Measurements from ENCODE around the gene TRRAP. TPM values are rescaled to one million over a fixed set of nuclear protein-coding genes. Genes with fewer than 3 reads are reported as not detected.
"Not testable (repeated sequence)": the region's sequence is repeated elsewhere in the genome, so short reads cannot be mapped to it uniquely, and the experiment has no call there.

The TRRAP gene
- polyA plus RNA-seq (ENCODE audit: insufficient read depth in 1 of 5, insufficient read length in 5 of 5, low replicate concordance in 1 of 5) = 10 to 100 TPM; 29.4 to 41.1 (median 31.4) TPM
- long read RNA-seq, donor 1 = 0 reads
- long read RNA-seq, donor 2 = 0 reads
- long read RNA-seq, donor 3, partial matches to known transcripts = 22 of 22 reads
- long read RNA-seq, donor 3, other reads (novel, unspliced or antisense) = 0 of 22 reads
- long read RNA-seq, donor 4, partial matches to known transcripts = 6 of 6 reads
- long read RNA-seq, donor 4, other reads (novel, unspliced or antisense) = 0 of 6 reads
- long read RNA-seq, donor 5, partial matches to known transcripts = 11 of 11 reads
- long read RNA-seq, donor 5, other reads (novel, unspliced or antisense) = 0 of 11 reads
- long read RNA-seq, donor 6, partial matches to known transcripts = 27 of 27 reads
- long read RNA-seq, donor 6, other reads (novel, unspliced or antisense) = 0 of 27 reads
- long read RNA-seq, donor 7, partial matches to known transcripts = 49 of 49 reads
- long read RNA-seq, donor 7, other reads (novel, unspliced or antisense) = 0 of 49 reads
- long read RNA-seq, donor 8 = 0 reads

DNA sequence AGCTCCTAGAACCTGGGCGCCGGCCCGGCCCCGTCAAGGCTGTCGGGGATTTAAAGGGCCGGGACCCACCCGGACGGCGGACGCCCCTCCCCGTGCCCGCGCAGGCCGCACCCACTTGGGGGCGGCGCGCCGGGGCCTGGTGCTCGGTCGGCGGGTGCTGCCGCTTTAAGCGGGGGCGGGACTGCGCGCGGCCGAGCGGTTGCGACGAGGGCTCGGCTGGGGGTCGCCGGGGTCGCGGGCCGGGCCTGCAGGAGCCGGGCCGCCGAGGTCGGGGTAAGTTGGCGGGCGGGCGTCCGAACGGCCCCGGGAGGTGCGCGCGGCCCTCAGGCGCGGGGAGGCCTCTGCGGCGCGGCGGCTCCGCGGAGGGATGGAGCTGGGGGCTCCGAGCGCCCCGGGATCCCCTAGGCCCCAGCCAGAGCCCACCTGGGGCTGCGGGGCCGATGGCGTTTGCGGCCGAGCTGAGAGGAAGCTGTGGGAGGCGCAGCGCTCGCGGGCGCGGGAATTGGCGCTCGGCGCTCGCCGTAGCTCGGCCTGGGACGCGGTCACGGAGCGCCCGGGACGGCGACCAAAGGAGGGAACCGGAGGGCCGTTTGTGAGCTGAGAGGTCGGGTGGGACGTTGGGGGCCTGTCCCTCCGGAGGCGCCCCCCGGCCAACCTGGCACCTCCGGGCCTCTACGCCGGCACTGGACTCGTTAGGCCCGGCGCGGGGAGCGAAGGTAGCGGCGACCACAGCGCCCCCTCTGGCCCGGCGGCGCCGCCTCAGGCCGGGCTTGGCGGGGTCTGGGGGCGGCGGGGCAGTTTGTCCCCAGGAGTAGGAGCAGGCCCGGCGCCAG is at the start of gene TRRAP:
TSS of gene TRRAP (plus strand) at position 168 of the 833 bp plus-strand sequence. CDS start 2,619 bp downstream, outside the sequence.
- peak; percentile 65 to 75 for DNase-seq

DNA sequence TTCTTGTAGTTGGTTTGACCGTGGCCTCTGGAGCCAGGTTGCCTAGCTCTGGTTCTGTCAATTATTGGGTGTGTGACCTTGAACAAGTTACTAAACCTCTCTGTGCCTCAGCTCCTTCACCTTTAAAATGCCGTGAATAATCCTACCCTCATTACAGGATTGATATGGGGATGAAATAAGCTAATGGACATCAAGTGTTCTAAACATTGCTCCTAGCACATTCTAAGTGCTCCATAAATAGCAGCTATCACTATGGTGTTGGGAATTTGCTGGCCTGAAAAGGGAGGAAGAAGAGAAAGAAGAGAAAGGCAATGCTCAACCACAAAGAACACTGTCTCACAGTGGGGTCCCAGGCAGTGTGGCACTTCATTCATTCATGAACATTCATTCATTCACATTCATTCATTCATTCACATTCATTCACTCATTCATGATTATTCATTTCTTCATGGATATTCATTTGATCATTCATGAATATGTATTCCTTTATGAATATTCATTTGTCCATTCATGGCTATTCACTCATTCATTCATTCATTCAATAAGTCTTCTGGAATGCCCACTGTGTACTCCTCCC is 47.3 kb upstream of the TRRAP start:
- no peak for DNase-seq

DNA sequence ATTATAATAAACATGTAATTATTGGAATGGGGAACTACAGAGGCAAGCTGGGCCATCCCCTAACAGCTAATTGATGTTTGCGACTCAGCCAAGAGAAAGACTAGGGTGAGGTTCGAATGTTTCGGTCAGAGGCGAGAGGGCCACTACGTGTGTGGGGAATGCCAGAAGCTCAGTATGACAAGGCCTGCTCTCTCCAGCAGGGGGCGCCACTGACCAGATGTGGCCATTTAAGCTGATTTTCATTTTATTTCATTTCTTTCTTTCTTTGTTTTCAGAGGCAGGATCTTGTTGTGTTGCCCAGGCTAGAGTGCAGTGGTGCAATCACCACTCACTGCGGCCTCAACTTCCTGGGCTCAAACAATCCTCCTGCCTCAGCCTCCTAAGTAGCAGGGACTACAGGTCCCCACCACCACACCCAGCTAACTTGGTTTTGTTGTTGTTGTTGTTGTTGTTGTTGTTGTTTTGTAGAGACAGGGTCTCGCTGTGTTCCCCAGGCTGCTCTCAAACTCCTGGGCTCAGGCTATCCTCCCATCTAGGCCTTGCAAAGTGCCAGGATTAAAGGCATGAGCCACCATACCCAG is 46.6 kb upstream of the TRRAP start:
- DNase-seq = no peak

DNA sequence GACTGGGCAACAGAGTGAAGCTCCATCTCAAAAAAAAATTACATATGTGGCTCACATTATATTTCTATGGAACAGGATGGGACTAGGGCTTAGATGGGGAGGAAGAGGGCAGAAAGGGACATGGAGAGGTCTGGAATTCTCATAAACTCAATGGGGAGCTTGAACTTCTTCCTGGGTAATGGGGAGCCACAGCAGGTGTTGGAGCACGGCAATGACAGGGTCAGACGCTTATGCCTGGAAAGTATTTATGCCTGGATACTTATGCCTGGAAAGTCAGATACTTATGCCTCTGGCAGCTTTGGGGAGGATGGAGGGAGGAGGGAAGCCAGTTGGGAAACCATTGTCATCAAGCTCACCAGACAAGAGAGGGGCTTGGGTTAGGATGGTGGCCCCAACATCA is 45.3 kb upstream of the TRRAP start:
- DNase-seq = no peak

DNA sequence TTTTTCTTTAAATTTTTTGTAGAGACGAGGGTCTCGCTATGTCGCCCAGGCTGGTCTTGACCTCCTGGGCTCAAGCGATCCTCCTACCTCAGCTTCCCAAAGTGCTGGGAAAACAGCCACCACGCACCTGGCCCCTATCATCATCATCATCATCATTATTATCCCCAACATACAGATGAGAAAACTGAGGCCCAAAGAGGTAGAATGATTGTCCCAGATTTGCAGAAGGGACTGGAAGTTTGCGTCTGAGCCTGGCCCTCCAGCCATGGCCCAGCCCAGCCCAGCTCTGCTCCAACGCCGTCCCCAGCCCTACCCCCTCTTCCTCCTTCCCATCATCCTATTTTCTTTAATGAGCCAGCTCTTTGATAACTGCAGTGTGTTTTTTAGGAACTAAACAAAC is 43.4 kb upstream of the TRRAP start:
- DNase-seq = no peak

DNA sequence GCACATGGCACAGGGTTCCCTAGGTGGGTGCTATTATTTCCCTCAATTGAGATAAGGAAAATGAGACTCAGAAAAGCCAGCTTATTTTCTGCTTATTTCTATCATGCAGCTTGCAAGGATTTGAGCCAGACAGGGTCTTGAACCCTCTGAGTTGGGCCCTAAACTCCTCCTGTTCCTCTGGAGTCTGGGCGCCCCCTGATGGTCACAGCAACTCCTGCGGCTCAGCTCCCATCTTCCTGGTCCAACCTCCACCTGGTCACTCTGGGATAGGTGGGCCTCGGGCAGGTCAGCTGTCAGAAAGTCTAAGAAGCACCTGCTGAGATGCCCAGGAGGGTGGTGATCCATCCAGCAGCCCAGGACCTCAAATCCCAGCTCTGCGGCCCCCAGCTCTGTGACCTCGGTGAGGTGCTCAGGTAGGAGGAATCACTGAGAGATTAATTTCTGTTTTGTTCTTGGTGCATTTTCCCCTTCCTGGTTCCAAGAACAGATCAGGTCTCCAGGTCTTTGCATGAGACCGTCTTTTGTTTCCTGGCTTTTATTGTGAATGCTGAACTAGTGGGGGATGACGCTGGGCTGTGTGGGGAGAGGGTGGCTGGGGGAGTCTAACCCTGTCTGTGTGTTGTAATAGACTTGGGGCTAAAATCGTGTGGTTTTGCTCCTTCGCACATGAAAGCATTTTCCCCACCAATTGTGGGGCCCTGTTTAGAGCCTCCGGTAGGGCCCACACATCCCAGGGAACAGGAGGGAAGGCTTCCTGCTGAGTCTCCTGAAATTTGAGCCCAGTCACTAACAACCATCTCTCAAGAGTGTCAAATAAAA is 41.3 kb upstream of the TRRAP start:
- no peak for DNase-seq

DNA sequence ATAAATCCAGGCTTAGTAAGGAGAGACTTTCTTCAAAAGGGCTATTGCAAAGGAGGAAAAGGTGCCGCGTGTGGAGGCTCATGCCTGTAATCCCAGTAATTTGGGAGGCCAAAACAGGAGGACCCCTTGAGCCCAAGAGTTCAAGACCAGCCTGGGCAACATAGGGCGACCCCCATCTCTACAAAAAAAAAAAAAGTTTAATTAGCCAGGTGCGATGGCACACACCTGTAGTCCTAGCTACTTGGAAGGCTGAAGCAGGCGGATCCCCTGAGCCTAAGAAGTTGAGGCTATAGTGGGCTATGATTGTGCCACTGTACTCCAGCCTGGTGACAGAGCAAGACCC is 40.7 kb upstream of the TRRAP start:
- DNase-seq = no peak

DNA sequence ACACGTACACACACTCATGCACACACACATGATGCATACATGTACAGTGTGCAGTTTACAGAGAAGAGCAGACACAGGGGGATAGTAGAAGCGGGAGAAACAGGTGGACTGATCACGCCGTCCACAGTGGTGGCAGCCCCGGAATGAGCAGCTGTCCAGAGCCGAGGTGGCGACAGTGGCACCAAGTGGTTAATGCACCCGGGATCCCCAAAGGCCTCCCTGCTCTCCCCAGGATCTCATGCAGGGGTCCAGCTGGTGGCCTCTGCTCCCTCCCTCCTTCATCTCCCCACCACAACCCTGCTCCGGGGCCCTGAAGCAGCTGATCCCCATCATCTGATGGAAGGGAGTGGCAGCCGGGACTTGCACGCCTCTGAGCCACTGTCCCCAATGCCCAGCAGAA is 38.2 kb upstream of the TRRAP start:
- DNase-seq = no peak

DNA sequence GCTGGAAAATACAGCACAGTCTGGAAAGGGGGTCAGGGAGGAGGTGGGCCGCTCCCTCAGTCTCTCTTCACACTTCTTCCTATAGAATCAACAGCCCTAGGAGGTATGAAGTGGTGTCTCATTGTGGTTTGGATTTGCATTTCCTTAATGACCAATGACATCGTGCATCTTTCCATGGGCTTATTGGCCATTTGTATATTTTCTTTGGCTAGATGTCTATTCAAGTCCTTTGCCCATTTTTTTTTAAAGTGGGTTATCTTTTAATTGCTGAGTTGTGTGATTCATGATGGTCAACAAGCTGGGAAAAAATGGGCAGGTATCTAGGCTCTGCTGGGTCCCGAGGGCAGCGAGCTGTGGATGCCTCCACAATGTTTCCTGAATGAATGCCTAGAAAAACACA is 37.6 kb upstream of the TRRAP start:
- no peak for DNase-seq

DNA sequence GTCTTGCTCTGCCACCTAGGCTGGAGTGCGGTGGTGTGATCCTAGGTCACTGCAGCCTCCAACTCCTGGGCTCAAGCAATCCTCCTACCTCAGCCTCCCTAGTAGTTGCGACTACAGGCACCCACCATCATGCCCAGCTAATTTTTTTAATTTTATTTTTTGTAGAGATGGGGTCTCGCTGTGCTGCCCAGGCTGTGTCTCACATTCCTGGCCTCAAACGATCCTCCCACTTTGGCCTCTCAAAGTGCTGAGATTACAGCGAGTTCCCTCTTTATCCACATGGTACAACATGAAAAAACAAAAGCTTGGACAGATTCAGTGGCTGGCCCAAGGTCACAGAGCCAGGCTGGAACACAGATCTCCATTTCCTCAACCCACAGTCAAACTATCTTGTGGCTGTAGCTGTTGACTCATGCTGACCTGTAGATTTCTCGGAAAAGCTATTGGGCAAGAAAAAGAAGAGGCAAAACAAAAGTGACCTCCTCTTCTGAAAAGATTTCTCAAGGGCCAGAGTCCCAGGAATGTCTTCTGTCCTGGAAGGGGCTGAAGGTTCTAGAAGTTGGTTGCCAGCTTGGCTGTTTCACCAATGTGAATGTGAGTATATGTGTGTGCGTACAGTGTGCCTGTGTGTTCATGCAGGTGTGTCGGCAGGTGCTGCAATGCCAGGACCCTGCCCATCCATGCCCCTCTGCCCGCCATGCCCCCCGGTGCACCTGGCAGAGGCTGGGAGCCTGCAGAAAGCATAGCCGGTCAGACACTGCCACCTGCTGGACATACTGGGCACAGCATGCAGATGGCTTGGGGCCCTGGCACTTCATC is 36.9 kb upstream of the TRRAP start:
- DNase-seq = peak; percentile 12 to 29

DNA sequence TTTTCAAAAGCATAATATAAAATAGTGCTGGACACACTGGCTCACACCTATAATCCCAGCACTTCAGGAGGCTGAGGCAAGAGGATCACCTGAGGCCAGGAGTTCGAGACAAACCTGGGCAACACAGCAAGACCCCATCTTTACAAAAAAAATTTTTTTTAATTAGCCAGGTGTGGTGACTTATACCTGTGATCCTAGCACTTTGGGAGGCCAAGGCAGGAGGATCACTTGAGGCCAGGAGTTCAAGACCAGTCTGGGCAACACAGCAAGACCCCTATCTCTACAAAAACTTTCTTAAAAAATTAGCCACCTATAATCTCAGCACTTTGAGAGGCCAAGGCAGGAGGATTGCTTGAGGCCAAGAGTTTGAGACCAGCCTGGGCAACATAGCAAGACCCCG is 35.8 kb upstream of the TRRAP start:
- not testable (repeated sequence) for DNase-seq

DNA sequence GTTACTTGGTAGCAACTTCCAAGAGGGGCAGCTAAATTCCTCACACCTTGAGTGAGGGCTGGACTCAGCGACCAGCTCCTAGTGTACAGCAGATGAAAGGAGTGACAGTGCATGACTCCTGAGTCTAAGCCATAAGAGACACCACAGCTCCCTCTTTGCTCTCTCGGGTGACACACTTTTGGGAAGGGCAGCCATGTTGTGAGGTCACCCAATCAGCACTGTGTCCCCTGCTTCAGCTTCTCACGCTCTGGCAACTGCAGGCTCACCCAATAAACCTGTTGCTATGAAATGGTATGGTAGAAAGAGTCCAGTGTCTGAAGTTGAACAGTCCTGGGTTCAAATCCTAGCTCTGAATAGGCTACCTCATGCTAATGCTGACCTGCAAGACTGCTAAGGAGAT is 29.4 kb upstream of the TRRAP start:
- DNase-seq = no peak

DNA sequence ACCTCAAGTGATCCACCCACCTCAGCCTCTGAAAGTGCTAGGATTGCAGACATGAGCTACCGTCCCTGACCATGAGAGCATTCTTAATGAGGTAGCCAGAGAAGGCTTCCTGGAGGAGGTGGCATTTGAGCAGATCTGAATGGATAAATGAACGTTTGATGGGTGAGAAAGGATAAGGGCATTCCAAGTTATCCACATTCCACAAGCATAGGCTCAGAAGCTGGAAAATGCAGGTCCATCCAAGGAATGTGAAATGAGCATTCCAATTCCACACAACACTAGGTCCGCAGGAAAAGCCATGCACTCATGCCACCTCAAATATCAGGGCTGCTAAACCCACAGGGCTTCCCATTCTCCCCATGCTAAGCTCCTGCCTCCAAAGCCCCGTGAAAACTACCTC is 25.5 kb upstream of the TRRAP start:
- DNase-seq = no peak

DNA sequence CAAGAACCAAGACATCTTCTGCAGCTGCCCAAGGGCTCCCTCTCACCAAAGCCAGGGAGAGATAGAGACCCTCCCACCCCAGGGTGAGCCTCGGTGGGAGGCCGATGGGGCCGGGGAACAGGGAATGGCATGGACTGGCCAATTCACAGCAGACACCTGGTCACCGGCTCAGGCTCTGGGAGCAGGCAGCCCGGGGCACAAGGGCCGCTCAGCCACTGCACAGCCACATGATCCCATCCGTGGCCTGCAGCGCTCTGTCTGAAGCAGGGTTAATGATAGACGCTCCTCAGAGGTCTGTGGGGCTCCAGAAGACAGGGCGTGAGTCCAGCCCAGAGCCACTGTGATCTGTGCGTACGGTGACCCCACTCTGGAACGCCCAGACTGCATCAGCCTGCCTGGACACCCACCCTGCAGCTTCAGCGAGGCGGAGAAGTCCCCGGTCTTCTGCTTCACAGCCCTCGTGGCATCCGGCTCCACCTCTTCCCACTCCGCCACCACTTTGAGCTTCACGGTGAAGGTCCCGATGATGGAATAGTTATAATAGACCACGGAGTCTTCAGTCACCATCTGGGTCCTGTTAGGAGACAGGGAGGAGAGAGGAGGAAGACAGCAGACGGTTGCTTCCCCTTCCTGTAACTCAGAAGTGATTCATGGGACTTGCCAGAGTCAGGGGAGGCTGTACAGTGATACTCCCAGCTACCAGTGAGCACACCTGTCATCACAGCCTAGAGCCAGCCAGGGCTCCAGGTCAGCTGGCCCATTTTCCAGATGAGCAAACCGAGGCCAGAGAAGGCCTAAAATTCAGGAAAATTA is 22.5 kb upstream of the TRRAP start:
- DNase-seq = no peak

DNA sequence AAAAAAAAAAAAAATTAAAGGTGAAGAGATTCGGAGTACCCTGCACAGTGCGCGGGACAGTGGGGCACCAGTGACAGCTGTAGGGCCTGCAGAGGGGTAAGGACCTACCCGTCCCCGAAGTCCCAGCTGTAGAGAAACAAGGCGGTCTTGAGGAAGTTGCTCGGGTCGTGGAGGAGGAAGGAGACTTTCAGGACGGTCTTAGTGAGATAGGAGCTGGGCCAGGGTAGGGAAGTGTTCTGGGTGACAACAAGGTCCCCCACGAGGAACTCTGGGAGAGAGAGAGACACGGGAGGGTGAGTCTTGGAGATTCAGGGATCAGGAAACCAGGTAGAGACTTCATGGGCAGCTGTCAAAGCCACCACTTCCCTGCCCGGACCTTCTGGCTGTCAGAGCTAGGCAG is 18.3 kb upstream of the TRRAP start:
- no peak for DNase-seq

DNA sequence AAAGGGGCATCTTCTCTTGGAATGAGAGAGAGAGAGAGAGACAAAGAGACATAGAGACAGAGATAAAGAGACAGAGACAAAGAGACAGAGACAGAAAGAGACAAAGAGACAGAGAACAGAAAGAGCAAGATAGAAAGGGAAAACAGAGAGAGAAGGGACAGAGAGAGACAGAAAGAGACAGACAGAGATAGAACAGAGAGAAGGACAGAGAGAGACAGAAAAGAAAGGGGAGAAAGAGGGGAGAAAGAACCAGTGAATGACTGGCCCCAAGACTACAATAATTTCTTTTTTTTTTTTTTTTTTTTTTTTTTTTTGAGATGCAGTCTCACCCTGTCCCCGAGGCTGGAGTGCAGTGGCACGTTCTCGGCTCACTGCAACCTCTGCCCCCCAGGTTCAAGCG is 16.1 kb upstream of the TRRAP start:
- no peak for DNase-seq

DNA sequence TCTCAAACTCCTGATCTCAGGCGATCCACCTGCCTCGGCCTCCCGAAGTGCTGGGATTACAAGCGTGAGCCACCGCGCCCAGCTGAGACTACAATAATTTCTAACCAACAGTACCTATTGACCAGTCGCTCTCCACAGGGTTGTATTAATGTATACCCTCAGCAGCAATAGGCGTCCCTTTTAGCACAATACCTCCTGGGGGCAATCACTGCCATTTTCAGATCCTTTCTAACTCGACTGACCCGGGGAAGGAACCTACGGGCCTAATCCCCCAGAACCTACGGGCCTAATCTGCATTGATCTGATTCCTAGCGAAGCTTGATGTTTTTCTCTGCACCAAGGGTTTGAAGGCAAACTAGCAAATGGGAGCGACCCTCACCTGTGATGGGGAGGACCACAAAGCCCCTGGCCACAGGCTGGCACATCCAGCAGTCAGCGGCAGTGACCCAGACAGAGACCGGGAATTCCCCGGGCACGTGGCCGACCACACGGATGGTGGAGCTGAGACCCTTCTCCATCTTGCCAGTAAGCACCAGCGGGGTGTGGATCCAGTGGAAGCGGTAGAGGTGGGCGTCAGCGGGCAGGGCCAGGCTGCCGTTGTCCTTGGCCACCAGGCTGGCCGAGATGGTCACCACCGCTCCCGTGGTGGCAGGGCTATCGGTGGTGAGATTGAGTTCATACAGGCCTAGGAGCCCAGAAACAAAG is 15.5 kb upstream of the TRRAP start:
- no peak for DNase-seq

DNA sequence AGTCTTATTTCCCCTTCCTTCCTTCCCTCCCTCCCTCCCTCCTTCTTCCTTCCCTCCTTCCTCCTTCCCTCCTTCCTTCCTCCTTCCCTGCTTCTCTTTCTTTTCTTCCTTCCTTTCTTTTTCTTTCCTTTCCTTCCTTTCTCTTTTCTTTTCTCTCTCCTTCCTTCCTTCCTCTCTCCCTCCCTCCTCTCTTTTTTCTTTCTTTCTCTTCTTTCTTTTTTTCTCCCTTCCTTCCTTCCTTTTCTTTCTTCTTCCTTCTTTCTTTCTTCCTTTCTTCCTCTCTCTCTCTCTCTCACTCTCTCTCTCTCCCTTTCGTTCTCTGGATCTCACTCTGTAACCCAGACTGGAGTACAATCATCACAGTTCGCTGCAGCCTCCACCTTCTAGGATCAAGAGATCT is 14.7 kb upstream of the TRRAP start:
- no peak for DNase-seq
